Breast epithelium (tissue), 4 donors: ENCODE data around the gene NTMT2. TPM values are rescaled to one million over a fixed set of nuclear protein-coding genes. Genes with fewer than 3 reads are reported as not detected.
"Not testable (repeated sequence)": the region's sequence is repeated elsewhere in the genome, so short reads cannot be mapped to it uniquely, and the experiment has no call there.

Experiments
- DNase-seq, 2 donors: peaks; one replicate each; pipeline ENCODE4 v3.0.0-alpha.2; 2019; ENCODE audit warnings: low spot score in 2 of 2
- H3K27ac ChIP-seq, 2 donors: fragments of 200-600 bp; sonication (generic) in 1 of 2; one replicate each; pipeline ENCODE4 v1.5.1; 2016 to 2019; ENCODE audit warnings: mild to moderate bottlenecking in 1 of 2
- H3K27me3 ChIP-seq, 2 donors: fragments of 200-600 bp; sonication (generic) in 1 of 2; one replicate each; pipeline versions ENCODE4 v1.5.1 to v1.6.0; 2017 to 2019; ENCODE audit warnings: control low read depth in 1 of 2, mild to moderate bottlenecking in 1 of 2
- H3K36me3 ChIP-seq: fragments of 200-600 bp; one replicate; pipeline ENCODE4 v1.5.1; 2019
- H3K4me1 ChIP-seq, 2 donors: fragments of 200-600 bp; sonication (generic); one replicate each; pipeline ENCODE4 v1.5.1; 2016 to 2019; ENCODE audit warnings: control low read depth in 1 of 2
- H3K4me3 ChIP-seq, 3 donors: fragments of 200-600 bp; sonication (generic); 1 replicate in 2 of 3; 2 replicates in 1 of 3; pipeline ENCODE4 v1.5.1; 2016 to 2019; ENCODE audit warnings: mild to moderate bottlenecking in 3 of 3, moderate library complexity in 2 of 3
- H3K9me3 ChIP-seq, 2 donors: fragments of 200-600 bp; sonication (generic) in 1 of 2; one replicate each; pipeline ENCODE4 v1.5.1; 2016 to 2019; ENCODE audit warnings: control low read depth in 1 of 2
- CTCF ChIP-seq, 3 donors: fragments of 450-650 bp; IDR thresholded peaks; one replicate each; pipeline ENCODE4 v1.5.1; 2016 to 2017; ENCODE audit warnings: antibody characterized with exemption in 3 of 3, mild to moderate bottlenecking in 3 of 3, moderate library complexity in 3 of 3
- POLR2A ChIP-seq: fragments of 450-650 bp; IDR thresholded peaks from one replicate; pipeline ENCODE4 v1.6.1; 2016; ENCODE audit warnings: antibody characterized with exemption, mild to moderate bottlenecking, moderate library complexity
- POLR2AphosphoS5 ChIP-seq, 3 donors: sonication (generic); formaldehyde crosslinking; IDR thresholded peaks; one replicate each; pipeline ENCODE4 v1.6.1; 2017; ENCODE audit warnings: antibody characterized with exemption in 3 of 3
- intact Hi-C: fragments of 100-400 bp; cut with DNase I; formaldehyde crosslinking; loops from one replicate; pipeline ENCODE4 v1.15.1; 2023; ENCODE audit warnings: low total_unique reads
- total RNA-seq, 3 donors: library from RNA; depleted of rRNA; stranded (reverse); fragments of >200 nt; gene quantifications; one replicate each; pipeline ENCODE4 v1.1.0, GENCODE V29; 2016

Gene NTMT2
- not detected for total RNA-seq

DNA sequence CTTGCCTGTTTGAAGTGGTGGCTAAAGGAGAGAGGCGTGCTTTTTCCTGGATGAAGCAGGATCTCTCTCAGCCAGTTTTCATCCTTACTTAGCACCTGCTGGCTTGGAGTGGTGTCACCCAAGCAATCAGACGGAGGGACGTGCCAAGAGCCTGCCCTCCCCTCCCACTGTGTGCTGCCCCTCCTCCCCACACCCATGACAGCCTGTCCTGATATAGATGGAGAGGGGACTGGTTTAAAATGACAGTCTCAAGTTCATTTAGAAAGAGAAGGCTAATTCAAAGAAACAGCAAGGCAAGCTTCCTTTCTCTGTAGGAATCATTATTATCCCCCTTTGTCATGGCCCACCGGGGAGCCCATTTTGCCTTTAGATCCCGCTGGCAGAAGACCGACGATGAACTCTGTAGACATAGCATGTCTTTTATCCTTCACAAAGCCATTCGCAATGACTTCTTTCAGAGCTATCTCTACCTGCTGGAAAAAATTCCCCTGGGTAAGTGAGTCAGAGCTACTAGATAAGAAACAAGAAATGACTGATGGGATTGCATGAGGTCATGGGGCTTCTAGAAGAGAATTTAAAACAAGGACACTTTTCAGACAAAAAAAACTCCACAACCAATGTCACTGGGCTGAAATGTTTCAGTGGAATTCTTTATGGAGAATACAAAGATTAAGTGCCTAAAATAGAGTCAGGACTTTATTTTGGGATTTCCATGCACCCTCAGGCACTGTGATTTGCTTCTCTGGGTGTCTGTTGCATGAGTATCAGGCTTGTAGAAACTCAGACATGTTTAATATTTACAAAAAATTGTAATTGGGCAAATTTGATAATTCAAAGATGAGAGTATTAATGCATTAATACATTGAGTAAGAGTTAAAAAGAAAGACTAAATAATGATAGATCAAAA, at the start of gene NTMT2:
NTMT2 (plus strand) TSS at position 190 of the 907 bp plus-strand sequence; CDS start at position 339, 149 bp downstream.
- H3K27ac ChIP-seq = no peak within 1 kb of the TSS
- TF ChIP-seq CTCF (IDR thresholded peaks at IDR 0.05) (no peak), POLR2A (no peak), POLR2AphosphoS5 (IDR thresholded peaks at IDR 0.05) (no peak)

GRCh38 chr1:170095976-170096748, 49.6 kb upstream of the NTMT2 start:
- Histone ChIP-seq H3K4me1 (peaks cover 0 to 4% of the 10 kb centered on the region in 2 donors), H3K27me3 (no peaks in the 10 kb centered on the region), H3K27ac (no peak overlapping the region), H3K4me3 (no peak overlapping the region), H3K36me3 (no peaks in the 10 kb centered on the region), H3K9me3 (no peaks in the 10 kb centered on the region)
- no peak for TF ChIP-seq POLR2AphosphoS5 (IDR thresholded peaks at IDR 0.05)
- no peak for TF ChIP-seq POLR2A
- TF ChIP-seq CTCF (IDR thresholded peaks at IDR 0.05) = no peak
- DNase-seq = no peak
- intact Hi-C loops = no loop called here

More for the DNA sequence above, at the start of gene NTMT2:
- Histone ChIP-seq H3K9me3 (no peaks in the 10 kb centered on the region), H3K36me3 (no peaks in the 10 kb centered on the region), H3K4me3 (no peak within 1 kb of the TSS), H3K27me3 (no peaks in the 10 kb centered on the region), H3K4me1 (no peaks in the 10 kb centered on the region)
- no peak for DNase-seq
- intact Hi-C loops = no loop called here

GRCh38 chr1:170096806-170097340, 48.9 kb upstream of the NTMT2 start:
- DNase-seq = no peak
- no peaks in the 10 kb centered on the region for H3K9me3 ChIP-seq
- TF ChIP-seq POLR2A = no peak
- no peak for TF ChIP-seq POLR2AphosphoS5 (IDR thresholded peaks at IDR 0.05)
- no peak for TF ChIP-seq CTCF (IDR thresholded peaks at IDR 0.05)
- H3K27ac ChIP-seq = no peak overlapping the region
- no peaks in the 10 kb centered on the region for H3K27me3 ChIP-seq
- H3K4me3 ChIP-seq = no peak overlapping the region
- intact Hi-C loops = no loop called here
- H3K4me1 ChIP-seq = peaks cover 0 to 4% of the 10 kb centered on the region in 2 donors
- no peaks in the 10 kb centered on the region for H3K36me3 ChIP-seq

- intact Hi-C loops = no loop called here
- H3K4me3 ChIP-seq = no peak overlapping the region
- H3K36me3 ChIP-seq = no peaks in the 10 kb centered on the region
- H3K9me3 ChIP-seq = no peaks in the 10 kb centered on the region
- DNase-seq = no peak
- no peak overlapping the region for H3K27ac ChIP-seq
- no peaks in the 10 kb centered on the region for H3K27me3 ChIP-seq
- TF ChIP-seq POLR2AphosphoS5 (IDR thresholded peaks at IDR 0.05) (no peak), CTCF (IDR thresholded peaks at IDR 0.05) (no peak), POLR2A (no peak)
- H3K4me1 ChIP-seq = peaks cover 0 to 4% of the 10 kb centered on the region in 2 donors
Measured at GRCh38 chr1:170097449-170097948, 48.3 kb upstream of the NTMT2 start.

GRCh38 chr1:170113140-170113539, 32.6 kb upstream of the NTMT2 start:
- H3K9me3 ChIP-seq, intact Hi-C loops: not testable (repeated sequence)

More at GRCh38 chr1:170113140-170113539, 32.6 kb upstream of the NTMT2 start:
- H3K27me3 ChIP-seq, H3K4me1 ChIP-seq, H3K4me3 ChIP-seq, H3K36me3 ChIP-seq, DNase-seq, H3K27ac ChIP-seq: not testable (repeated sequence)
